PC-3 (cell line): ENCODE results near the gene AMZ2. TPM values are rescaled to one million over a fixed set of nuclear protein-coding genes. Genes with fewer than 3 reads are reported as not detected.
A peak's percentile ranks its signal among the peaks of the same experiment; 100 is the strongest.

Source experiments
- ATAC-seq: fragments of 200-7000 bp; cut with Tn5 transposase; 2 replicates; pipeline ENCODE4 v1.9.1; 2020; ENCODE audit warnings: mild to moderate bottlenecking, moderate library complexity
- BruUV-seq: library from RNA; stranded (reverse); fragments of 400-500 nt; replicated peaks from 2 replicates; lab custom pipeline; 2021; lab: Mats Ljungman, UMichigan
- CTCF ChIA-PET: fragments of 300-600 bp; sonication (Branson Sonifier 250); formaldehyde crosslinking; loops from one replicate; lab custom pipeline; 2022; ENCODE audit warnings: antibody characterized with exemption; lab: Charles Lee
- POLR2A ChIA-PET: fragments of 300-600 bp; sonication (Branson Sonifier 250); formaldehyde crosslinking; loops from one replicate; lab custom pipeline; 2022; ENCODE audit warnings: antibody characterized with exemption; ENCODE audit not compliant: unreplicated experiment; lab: Charles Lee
- DNase-seq: peaks from one replicate; pipeline ENCODE4 v3.0.0-alpha.2; 2015
- H2AFZ ChIP-seq: fragments of 300-600 bp; sonication (generic); 2 replicates; pipeline ENCODE4 v1.6.0; 2016; ENCODE audit warnings: antibody characterized with exemption, low read length
- H3F3A ChIP-seq: fragments of 300-600 bp; sonication (generic); one replicate; pipeline ENCODE4 v1.6.0; 2017; ENCODE audit warnings: antibody characterized with exemption, low read length, control low read depth, mild to moderate bottlenecking; ENCODE audit not compliant: unreplicated experiment
- H3K27ac ChIP-seq: fragments of 300-600 bp; sonication (generic); 2 replicates; pipeline ENCODE4 v1.5.1; 2016; ENCODE audit warnings: mild to moderate bottlenecking, low read length
- H3K27me3 ChIP-seq: fragments of 300-600 bp; sonication (generic); 2 replicates; pipeline ENCODE4 v1.6.1; 2016; ENCODE audit warnings: low read length, mixed read lengths
- H3K36me3 ChIP-seq: fragments of 300-600 bp; sonication (generic); 2 replicates; pipeline ENCODE4 v1.6.1; 2016; ENCODE audit warnings: low read depth, mixed run types, low read length, mixed read lengths
- H3K4me1 ChIP-seq: fragments of 300-600 bp; sonication (generic); 2 replicates; pipeline ENCODE4 v1.5.1; 2016; ENCODE audit warnings: low read length; ENCODE audit not compliant: insufficient read depth
- H3K4me2 ChIP-seq: fragments of 300-600 bp; sonication (generic); 2 replicates; pipeline ENCODE4 v1.6.0; 2016; ENCODE audit warnings: low read length
- H3K4me3 ChIP-seq: fragments of 300-600 bp; sonication (generic); 2 replicates; pipeline ENCODE4 v1.5.1; 2016; ENCODE audit warnings: mild to moderate bottlenecking, low read length, mixed read lengths
- H3K79me2 ChIP-seq: fragments of 300-600 bp; sonication (generic); 2 replicates; pipeline ENCODE4 v1.6.1; 2017; ENCODE audit warnings: low read length, mixed read lengths
- H3K9ac ChIP-seq: fragments of 300-600 bp; sonication (generic); 2 replicates; pipeline ENCODE4 v1.6.0; 2016; ENCODE audit warnings: mild to moderate bottlenecking, low read length
- H3K9me2 ChIP-seq: fragments of 300-600 bp; sonication (generic); replicated peaks from 2 replicates; pipeline ENCODE4 v1.6.1; 2016; ENCODE audit warnings: mixed run types, low read length, mixed read lengths
- H3K9me3 ChIP-seq: fragments of 300-600 bp; sonication (generic); 2 replicates; pipeline ENCODE4 v1.6.1; 2016; ENCODE audit warnings: low read length, mixed read lengths
- H4K20me1 ChIP-seq: fragments of 300-600 bp; sonication (generic); 2 replicates; pipeline ENCODE4 v1.6.1; 2016; ENCODE audit warnings: low read length, mixed read lengths
- EZH2 ChIP-seq: fragments of 300-600 bp; sonication (generic); IDR thresholded peaks from one replicate; pipeline ENCODE4 v1.6.1; 2017; ENCODE audit warnings: antibody characterized with exemption, mild to moderate bottlenecking, low read length; ENCODE audit not compliant: unreplicated experiment
- EZH2phosphoT487 ChIP-seq: fragments of 300-600 bp; sonication (generic); IDR thresholded peaks from 2 replicates; pipeline ENCODE4 v1.6.1; 2018; ENCODE audit warnings: mild to moderate bottlenecking, antibody characterized with exemption, low read length, borderline replicate concordance
- intact Hi-C: fragments of 100-400 bp; cut with micrococcal nuclease; formaldehyde crosslinking; loops from 2 replicates; pipeline ENCODE4 v1.9.0; 2023
- total RNA-seq: library from RNA; depleted of rRNA; stranded (reverse); fragments of >200 nt; gene quantifications from 2 replicates; pipeline ENCODE4 v1.2.3, GENCODE V29; 2014
- TF ChIP-seq, protein P1 (sequence below): fragments of 300-600 bp; sonication (generic); conservative IDR thresholded peaks from 2 replicates; pipeline ENCODE4 v1.5.1; 2017; ENCODE audit warnings: antibody characterized with exemption, low read depth, mild to moderate bottlenecking, low read length

Gene AMZ2
- total RNA-seq, 1 experiment from 2014 or later = 88.5 TPM

DNA sequence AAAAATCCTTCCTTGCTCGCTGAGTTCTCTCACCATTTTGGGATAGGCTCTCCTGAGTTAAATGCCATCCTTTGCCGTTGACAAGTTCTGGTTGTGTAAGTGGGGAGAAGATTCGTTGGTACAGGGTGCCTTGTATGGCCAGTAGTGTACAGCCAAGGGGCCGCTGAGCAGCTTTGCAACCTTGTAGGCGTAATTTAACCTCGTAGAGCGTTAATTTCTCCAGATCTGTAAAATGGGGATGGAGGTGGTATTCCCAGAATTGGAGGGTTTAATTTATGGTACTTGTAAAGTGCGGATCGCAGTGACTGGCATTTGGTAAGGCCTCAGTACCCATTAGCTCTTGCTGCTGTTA is 44.8 kb downstream of the AMZ2 start:
- no peak for TF ChIP-seq EZH2
- BruUV-seq = no TSS peak
- Histone ChIP-seq H3K27ac (peak overlapping the region; percentile 72), H3K27me3 (0 out of 2 replicates have a peak, but pooled peaks cover 3% of the 10 kb centered on the region), H3K9me2 (no peaks in the 10 kb centered on the region), H3K36me3 (no peaks in the 10 kb centered on the region), H3K9ac (peak overlapping the region; percentile 89), H3K4me3 (peak overlapping the region; percentile 75), H3K4me2 (peak overlapping the region; percentile 97), H3K9me3 (no peaks in the 10 kb centered on the region), H4K20me1 (no peaks in the 10 kb centered on the region), H3K4me1 (peaks cover 33% of the 10 kb centered on the region), H3F3A (no peaks in the 10 kb centered on the region), H2AFZ (peak overlapping the region; percentile 76), H3K79me2 (no peaks in the 10 kb centered on the region)
- POLR2A ChIA-PET = no interaction called here
- CTCF ChIA-PET = no interaction called here
- no peak for ATAC-seq
- no peak for DNase-seq
- intact Hi-C loops = no loop called here

DNA sequence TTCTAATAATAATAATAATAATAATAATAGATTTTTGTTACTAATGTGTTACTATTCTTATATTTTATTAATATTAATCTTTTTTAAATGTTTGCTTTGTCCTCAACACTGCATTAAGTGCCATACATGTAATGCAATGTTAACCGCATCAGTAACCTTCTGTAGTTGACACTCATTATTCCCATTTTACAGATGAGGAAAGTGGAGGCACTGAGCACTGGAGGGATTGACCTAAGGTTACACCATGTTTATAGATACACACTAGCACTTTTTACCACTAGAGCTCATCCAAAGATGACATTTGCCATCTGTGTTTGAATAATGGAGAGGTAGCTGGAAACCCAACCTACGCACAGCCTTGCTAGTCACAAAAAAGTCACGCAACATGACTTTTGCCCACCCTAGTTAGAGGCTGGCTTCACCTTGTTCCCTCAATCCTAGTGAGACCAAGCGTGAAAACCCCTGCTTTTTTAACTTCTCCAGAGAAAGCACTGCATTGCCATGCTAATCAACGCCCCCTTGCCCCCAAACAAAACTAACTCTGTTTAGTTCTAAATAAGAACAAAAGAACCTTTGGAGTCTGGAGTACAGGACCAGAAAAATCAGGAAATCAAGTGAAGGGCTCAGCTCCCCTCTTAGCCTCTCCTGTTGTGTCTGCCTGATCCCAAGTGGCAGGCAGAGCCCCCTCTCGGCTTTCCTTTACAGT is 45.8 kb downstream of the AMZ2 start:
- H3K4me2 ChIP-seq = no peak overlapping the region

DNA sequence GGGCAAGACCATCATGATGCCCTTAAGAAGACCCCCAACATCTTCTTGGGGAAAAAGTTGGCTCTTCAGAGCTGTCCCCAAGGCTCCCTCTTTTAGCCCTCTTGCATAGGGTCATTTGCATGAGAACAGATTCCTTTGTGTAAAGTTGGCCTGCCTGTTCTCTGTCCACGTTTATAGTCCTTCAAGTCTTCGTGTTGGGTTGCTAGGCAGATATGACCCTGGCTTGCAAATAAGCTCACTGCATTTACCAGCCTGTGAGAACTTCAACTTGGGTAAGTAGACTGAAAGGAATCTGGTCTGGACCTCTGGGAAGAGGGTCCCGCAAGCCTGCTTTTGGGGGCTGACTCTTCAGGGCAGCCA is 46.3 kb downstream of the AMZ2 start:
- no peaks in the 10 kb centered on the region for H4K20me1 ChIP-seq
- no peak overlapping the region for H3K27ac ChIP-seq
- peaks cover 25% of the 10 kb centered on the region for H3K4me1 ChIP-seq
- H3K4me2 ChIP-seq = no peak overlapping the region
- H2AFZ ChIP-seq = no peak overlapping the region
- no TSS peak for BruUV-seq
- H3K36me3 ChIP-seq = no peaks in the 10 kb centered on the region
- intact Hi-C loops = no loop called here
- H3K9me3 ChIP-seq = no peaks in the 10 kb centered on the region
- H3F3A ChIP-seq = no peaks in the 10 kb centered on the region
- H3K9me2 ChIP-seq = no peaks in the 10 kb centered on the region
- CTCF ChIA-PET = no interaction called here
- no peak for ATAC-seq
- H3K9ac ChIP-seq = no peak overlapping the region
- TF ChIP-seq, protein P1, sequence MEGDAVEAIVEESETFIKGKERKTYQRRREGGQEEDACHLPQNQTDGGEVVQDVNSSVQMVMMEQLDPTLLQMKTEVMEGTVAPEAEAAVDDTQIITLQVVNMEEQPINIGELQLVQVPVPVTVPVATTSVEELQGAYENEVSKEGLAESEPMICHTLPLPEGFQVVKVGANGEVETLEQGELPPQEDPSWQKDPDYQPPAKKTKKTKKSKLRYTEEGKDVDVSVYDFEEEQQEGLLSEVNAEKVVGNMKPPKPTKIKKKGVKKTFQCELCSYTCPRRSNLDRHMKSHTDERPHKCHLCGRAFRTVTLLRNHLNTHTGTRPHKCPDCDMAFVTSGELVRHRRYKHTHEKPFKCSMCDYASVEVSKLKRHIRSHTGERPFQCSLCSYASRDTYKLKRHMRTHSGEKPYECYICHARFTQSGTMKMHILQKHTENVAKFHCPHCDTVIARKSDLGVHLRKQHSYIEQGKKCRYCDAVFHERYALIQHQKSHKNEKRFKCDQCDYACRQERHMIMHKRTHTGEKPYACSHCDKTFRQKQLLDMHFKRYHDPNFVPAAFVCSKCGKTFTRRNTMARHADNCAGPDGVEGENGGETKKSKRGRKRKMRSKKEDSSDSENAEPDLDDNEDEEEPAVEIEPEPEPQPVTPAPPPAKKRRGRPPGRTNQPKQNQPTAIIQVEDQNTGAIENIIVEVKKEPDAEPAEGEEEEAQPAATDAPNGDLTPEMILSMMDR = no peak
- no peak for TF ChIP-seq EZH2phosphoT487
- TF ChIP-seq EZH2 = no peak
- POLR2A ChIA-PET = no interaction called here
- DNase-seq = no peak
- 0 out of 2 replicates have a peak, but pooled peaks cover 3% of the 10 kb centered on the region for H3K27me3 ChIP-seq
- no peaks in the 10 kb centered on the region for H3K79me2 ChIP-seq
- H3K4me3 ChIP-seq = no peak overlapping the region

More for the DNA sequence above, 45.8 kb downstream of the AMZ2 start:
- Histone ChIP-seq H3K9me3 (no peaks in the 10 kb centered on the region), H3F3A (no peaks in the 10 kb centered on the region), H3K79me2 (no peaks in the 10 kb centered on the region), H3K27ac (no peak overlapping the region), H3K27me3 (0 out of 2 replicates have a peak, but pooled peaks cover 3% of the 10 kb centered on the region), H4K20me1 (no peaks in the 10 kb centered on the region), H2AFZ (no peak overlapping the region), H3K9me2 (no peaks in the 10 kb centered on the region), H3K36me3 (no peaks in the 10 kb centered on the region), H3K4me3 (no peak overlapping the region), H3K9ac (no peak overlapping the region), H3K4me1 (peaks cover 29% of the 10 kb centered on the region)
- POLR2A ChIA-PET = no interaction called here
- ATAC-seq = no peak
- no TSS peak for BruUV-seq
- no peak for TF ChIP-seq EZH2
- TF ChIP-seq, protein P1 = no peak
- no peak for TF ChIP-seq EZH2phosphoT487
- DNase-seq = no peak
- CTCF ChIA-PET = no interaction called here
- intact Hi-C loops = no loop called here
